ENCODE results near the gene MAMDC4.

The MAMDC4 gene

GRCh38 chr9:136820971-136821825 lies 30.9 kb upstream of the MAMDC4 start:
- Histone ChIP-seq H3K9ac (ENCODE audit: low read length) (no peak overlapping the region), H3K36me3 (replicated peaks; ENCODE audit: insufficient read depth, low read length) (no peaks in the 10 kb centered on the region)

GRCh38 chr9:136821826-136822544 lies 30.2 kb upstream of the MAMDC4 start:
- peaks cover 18% of the 10 kb centered on the region for H3K79me2 ChIP-seq (ENCODE audit: low read length)
- H3K4me2 ChIP-seq (ENCODE audit: low read depth, low read length) = no peak overlapping the region
- H3K27me3 ChIP-seq (replicated peaks; ENCODE audit: insufficient read depth, low read length) = no peaks in the 10 kb centered on the region
- DNase-seq = no peak
- no peaks in the 10 kb centered on the region for H3F3A ChIP-seq (ENCODE audit: insufficient read depth, low read length)
- no peak for TF ChIP-seq EZH2phosphoT487 (IDR thresholded peaks at IDR 0.05; ENCODE audit: low read length)
- TF ChIP-seq CTCF (IDR thresholded peaks at IDR 0.05; ENCODE audit: low read length) = no peak
- TF ChIP-seq EZH2 (optimal IDR thresholded peaks at IDR 0.05; ENCODE audit: low read depth, low read length) = no peak
- no peaks in the 10 kb centered on the region for H3K4me1 ChIP-seq (ENCODE audit: low read length)
- no peak overlapping the region for H3K9ac ChIP-seq (ENCODE audit: low read length)
- H3K4me3 ChIP-seq (ENCODE audit: low read length) = no peak overlapping the region
- H2AFZ ChIP-seq (ENCODE audit: low read length) = no peak overlapping the region
- no peaks in the 10 kb centered on the region for H3K9me2 ChIP-seq (replicated peaks; ENCODE audit: insufficient read depth, low read length)
- no peaks in the 10 kb centered on the region for H3K9me3 ChIP-seq (replicated peaks; ENCODE audit: insufficient read depth, low read length)
- no peak overlapping the region for H3K27ac ChIP-seq (ENCODE audit: low read length)
- H4K20me1 ChIP-seq (ENCODE audit: insufficient read depth, low read length) = no peaks in the 10 kb centered on the region
- no peaks in the 10 kb centered on the region for H3K36me3 ChIP-seq (replicated peaks; ENCODE audit: insufficient read depth, low read length)

More at GRCh38 chr9:136820971-136821825, 30.9 kb upstream of the MAMDC4 start:
- DNase-seq = no peak
- H3K4me2 ChIP-seq (ENCODE audit: low read depth, low read length) = no peak overlapping the region
- no peaks in the 10 kb centered on the region for H3K4me1 ChIP-seq (ENCODE audit: low read length)
- H3K9me3 ChIP-seq (replicated peaks; ENCODE audit: insufficient read depth, low read length) = no peaks in the 10 kb centered on the region
- no peaks in the 10 kb centered on the region for H3K27me3 ChIP-seq (replicated peaks; ENCODE audit: insufficient read depth, low read length)
- no peaks in the 10 kb centered on the region for H3F3A ChIP-seq (ENCODE audit: insufficient read depth, low read length)
- no peaks in the 10 kb centered on the region for H4K20me1 ChIP-seq (ENCODE audit: insufficient read depth, low read length)
- no peak overlapping the region for H3K27ac ChIP-seq (ENCODE audit: low read length)
- no peak overlapping the region for H2AFZ ChIP-seq (ENCODE audit: low read length)
- H3K79me2 ChIP-seq (ENCODE audit: low read length) = peaks cover 22% of the 10 kb centered on the region
- H3K4me3 ChIP-seq (ENCODE audit: low read length) = no peak overlapping the region
- no peaks in the 10 kb centered on the region for H3K9me2 ChIP-seq (replicated peaks; ENCODE audit: insufficient read depth, low read length)
- TF ChIP-seq EZH2 (optimal IDR thresholded peaks at IDR 0.05; ENCODE audit: low read depth, low read length) (no peak), EZH2phosphoT487 (IDR thresholded peaks at IDR 0.05; ENCODE audit: low read length) (no peak), CTCF (IDR thresholded peaks at IDR 0.05; ENCODE audit: low read length) (no peak)

GRCh38 chr9:136823136-136824046 lies 28.8 kb upstream of the MAMDC4 start:
- H3F3A ChIP-seq (ENCODE audit: insufficient read depth, low read length) = no peaks in the 10 kb centered on the region
- no peak for DNase-seq
- H3K9me2 ChIP-seq (replicated peaks; ENCODE audit: insufficient read depth, low read length) = no peaks in the 10 kb centered on the region
- H3K9ac ChIP-seq (ENCODE audit: low read length) = no peak overlapping the region
- H3K79me2 ChIP-seq (ENCODE audit: low read length) = peaks cover 11% of the 10 kb centered on the region
- TF ChIP-seq CTCF (IDR thresholded peaks at IDR 0.05; ENCODE audit: low read length) = no peak
- TF ChIP-seq EZH2phosphoT487 (IDR thresholded peaks at IDR 0.05; ENCODE audit: low read length) = no peak
- no peak for TF ChIP-seq EZH2 (optimal IDR thresholded peaks at IDR 0.05; ENCODE audit: low read depth, low read length)
- no peak overlapping the region for H3K4me3 ChIP-seq (ENCODE audit: low read length)
- no peak overlapping the region for H3K27ac ChIP-seq (ENCODE audit: low read length)
- H3K9me3 ChIP-seq (replicated peaks; ENCODE audit: insufficient read depth, low read length) = no peaks in the 10 kb centered on the region
- no peak overlapping the region for H3K4me2 ChIP-seq (ENCODE audit: low read depth, low read length)
- no peaks in the 10 kb centered on the region for H3K27me3 ChIP-seq (replicated peaks; ENCODE audit: insufficient read depth, low read length)
- no peaks in the 10 kb centered on the region for H3K36me3 ChIP-seq (replicated peaks; ENCODE audit: insufficient read depth, low read length)
- H4K20me1 ChIP-seq (ENCODE audit: insufficient read depth, low read length) = no peaks in the 10 kb centered on the region
- no peaks in the 10 kb centered on the region for H3K4me1 ChIP-seq (ENCODE audit: low read length)
- no peak overlapping the region for H2AFZ ChIP-seq (ENCODE audit: low read length)

Data from MM.1S (cell line).